ENCODE measurements around the gene TTC39C.

GRCh38 chr18:24022161-24022560 lies 7.6 kb downstream of the TTC39C start:
- TF ChIP-seq POLR2A (IDR thresholded peaks at IDR 0.05) (no peak), CTCF (IDR thresholded peaks at IDR 0.05) (no peak), POLR2AphosphoS5 (IDR thresholded peaks at IDR 0.05) (no peak)
